ENCODE results near the gene PIGR.

Gene PIGR

DNA sequence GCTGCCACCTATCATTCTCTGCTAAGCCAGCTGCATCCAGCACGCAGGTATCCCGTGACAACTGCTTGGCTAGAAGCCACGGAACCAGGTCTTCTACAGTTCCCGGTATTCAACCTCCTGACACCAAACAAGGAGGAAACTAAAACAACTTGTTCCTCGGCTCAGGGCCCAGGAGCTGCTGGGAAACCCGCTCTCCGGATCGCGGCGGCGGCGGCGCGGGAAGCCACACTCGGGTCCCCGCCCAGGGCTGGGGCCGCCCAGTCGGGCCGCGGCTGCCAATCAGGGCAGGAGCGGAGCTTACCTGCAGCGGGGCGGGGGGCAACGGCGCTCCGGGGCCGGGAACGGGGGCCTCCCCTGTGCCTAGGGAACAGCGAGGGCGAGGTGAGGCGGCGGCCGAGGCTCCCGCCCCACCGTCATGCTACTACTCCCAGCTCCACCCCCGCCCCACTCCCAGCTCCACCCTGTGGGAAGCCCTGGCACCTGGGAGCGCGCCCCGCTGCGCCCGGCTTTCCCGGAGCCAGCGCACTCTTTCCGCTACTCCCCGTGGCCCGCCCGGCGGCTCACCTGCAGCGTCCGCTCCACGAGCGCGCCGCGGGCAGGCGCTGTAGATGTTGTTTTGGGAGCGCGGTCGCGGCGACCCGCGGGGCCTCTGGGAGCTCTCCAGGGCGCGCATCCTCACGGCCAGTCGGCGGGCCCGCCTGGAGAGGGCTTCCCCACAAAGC, 36.9 kb downstream of the PIGR start:
- peak; percentile 30 for DNase-seq (ENCODE audit: low read depth)

DNA sequence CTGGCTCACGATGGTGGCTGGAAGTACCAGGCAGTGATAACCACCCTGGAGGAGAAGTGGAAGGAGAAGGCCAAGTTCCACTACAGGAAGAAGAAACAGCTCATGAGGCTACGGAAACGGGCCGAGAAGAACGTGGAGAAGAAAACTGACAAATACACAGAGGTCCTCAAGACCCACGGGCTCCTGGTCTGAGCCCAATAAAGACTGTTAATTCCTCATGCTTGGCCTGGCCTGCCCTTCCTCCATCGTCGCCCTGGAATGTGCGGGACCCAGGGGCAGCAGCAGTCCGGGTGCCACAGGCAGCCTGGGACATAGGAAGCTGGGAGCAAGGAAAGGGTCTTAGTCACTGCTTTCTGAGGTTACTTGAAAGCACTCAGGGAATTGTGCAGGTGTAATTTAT, 38.2 kb downstream of the PIGR start:
- no peak for DNase-seq (ENCODE audit: low read depth)

DNA sequence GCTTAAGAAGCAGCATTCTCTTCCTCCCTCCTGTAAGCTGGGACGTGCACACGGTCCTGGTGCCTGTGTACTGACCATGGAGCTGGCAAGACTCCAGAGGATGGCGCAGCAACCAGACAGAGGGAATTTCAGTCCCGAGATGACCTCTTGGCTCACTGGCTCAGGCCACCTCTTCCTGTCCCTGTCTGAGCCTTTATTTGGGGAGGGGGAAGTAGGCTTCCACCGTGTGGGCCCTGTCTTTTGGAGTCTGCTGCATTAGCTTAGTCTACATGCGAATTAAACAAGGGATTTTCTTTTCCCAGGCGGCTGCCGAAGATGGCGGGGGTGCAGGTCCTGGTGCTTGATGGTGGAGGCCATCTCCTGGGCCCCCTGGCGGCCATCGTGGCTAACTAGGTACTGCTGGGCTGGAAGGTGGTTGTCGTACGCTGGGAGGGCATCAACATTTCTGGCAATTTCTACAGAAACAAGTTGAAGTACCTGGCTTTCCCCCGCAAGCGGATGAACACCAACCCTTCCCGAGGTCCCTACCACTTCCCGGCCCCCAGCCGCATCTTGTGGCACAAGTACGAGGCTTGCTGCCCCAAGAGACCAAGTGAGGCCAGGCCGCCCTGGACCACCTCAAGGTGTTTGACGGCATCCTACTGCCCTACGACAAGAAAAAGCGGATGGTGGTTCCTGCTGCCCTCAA, 38.8 kb downstream of the PIGR start:
- no peak for DNase-seq (ENCODE audit: low read depth)

DNA sequence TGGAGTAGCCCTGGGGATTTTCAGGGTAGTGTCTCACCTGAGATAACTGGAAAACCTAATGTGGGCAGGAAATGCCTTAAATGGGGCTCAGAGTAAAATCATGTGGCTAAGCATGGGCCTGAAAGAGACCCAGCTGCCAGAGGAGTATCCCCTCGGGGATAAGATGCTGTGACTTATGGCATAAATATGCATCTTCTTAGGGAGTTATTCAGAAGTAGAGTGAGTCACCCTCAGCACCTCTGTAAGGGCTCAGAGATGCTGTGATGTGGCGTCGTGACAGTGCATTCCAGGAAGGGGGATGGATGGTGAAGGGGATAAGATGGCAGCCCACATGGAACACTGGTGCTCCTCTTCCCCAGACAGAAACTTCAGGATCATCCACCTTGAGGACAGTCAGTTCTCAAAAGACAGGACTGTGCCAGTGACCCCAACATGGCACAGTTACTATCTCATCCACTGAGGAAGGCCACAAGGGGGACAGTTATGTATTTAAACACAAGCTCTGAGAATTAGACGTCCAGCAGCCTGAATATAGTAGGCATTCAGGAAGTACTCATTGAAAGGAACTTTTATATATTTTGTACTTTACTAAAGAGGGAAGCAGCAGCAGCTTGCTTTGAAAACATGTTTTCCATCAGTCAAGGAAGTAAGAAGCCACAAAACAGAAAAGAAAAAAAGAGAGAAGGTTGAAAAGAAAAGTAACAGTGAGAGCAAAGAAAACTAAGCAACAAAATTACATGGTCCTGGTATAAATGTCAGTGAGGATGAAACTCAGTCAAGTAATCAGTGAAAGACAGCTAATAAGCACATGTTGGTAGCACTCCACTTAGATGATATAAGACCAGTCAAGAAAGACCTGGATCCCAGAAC, 40.7 kb downstream of the PIGR start:
- no peak for DNase-seq (ENCODE audit: low read depth)

DNA sequence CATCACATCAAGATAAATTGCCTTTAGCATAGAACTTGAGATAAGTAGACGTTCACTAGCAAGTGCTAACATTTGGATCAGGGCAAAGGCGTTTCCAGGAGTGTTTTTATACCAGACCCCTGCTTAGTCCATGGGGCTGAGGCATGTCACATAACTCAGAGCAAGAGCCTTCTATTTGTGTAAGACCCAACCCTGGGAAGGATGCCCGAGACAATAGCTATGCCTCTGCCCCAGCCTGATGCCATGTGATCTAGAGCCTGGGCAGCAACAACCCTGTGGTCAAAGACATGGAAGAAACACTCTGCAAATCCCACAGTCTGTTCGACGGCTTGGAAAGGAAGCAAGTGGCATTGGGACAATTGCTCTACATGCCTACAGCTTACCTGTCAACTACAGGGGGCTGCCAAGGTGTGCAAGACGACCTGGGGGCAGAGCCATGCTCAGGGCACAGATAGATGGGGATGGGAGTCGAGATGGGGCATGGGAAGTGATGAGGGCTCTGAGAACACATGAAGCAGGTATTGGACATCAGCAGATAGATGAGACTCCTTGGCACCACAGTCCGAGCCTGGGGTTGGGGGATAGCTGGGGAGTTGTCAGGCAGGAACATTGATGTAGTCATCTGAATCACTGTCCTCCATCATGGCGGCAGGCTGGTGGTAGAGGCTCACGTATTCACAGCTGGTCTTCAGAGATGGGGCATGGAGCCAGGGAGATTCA, 41.7 kb downstream of the PIGR start:
- DNase-seq (ENCODE audit: low read depth): no peak

DNA sequence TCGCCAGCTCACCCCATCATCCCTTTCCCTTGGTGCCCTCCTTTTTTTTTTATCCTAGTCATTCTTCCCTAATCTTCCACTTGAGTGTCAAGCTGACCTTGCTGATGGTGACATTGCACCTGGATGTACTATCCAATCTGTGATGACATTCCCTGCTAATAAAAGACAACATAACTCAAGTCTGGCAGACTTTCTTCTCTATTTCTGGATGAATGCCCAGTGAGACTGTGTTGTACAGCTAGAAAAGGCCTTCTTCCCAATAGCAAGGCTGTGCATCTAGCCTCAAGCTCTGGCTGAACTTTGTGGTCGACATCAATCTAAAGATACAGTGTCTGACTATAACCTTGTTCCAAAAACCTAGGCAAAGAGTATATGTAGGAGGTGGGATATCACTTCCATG, 42.6 kb downstream of the PIGR start:
- DNase-seq (ENCODE audit: low read depth): no peak

DNA sequence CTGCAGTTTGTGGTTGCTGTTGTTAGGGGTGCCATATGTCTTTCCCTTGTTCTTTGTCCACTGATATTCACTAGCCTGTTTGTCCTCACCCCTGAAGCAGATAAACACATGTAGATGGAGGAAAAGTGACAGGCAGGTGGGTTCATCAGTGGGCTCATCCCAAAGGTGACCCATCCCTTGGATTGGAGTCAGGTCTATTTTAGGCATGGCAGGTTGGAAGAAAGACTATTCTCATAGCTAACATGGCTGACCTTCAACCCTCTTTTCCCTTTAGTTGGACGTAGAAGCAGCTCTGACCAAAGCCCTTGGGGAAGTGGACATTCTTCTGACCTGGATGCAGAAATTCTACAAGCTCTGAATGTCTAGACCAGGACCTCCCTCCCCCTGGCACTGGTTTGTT, 43.6 kb downstream of the PIGR start:
- no peak for DNase-seq (ENCODE audit: low read depth)

DNA sequence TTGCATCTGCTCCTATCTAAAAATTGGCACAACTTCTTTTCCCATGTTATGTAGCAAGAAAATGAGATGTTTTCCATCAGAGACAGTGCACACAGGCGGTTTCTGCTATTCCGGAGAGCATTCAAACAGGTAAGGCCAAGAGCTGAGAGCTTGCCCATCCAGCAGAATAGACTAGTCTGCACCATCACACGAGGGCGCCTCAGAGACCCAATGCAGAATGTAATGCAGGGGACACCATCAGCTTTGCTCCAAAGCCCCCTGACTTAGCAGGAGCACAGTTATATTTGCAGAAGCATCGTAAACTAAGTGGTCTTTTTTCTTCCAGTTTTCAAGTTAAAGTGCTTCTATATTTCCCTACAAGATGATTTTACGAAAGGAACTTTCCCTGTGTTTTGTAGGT, 44.3 kb downstream of the PIGR start:
- DNase-seq (ENCODE audit: low read depth): no peak

DNA sequence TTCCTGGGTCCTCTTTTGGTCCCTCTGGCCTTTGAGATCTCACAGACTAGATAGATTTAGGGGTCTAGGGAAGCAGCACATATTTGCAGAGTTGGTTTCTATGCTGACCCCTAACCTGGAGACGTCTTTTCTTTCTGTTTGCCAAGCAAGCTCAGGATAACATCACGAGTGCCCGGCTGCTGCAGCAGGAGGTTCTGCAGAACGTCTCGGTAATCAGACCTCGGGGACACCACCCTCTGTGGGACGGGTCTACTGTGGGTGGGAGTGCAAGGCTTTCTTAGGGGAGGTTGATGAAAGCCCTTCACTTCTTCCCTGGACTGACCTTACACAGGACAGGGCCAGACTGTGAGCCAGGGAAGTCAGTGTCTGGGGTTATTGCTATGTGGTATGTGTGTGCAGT, 46.1 kb downstream of the PIGR start:
- no peak for DNase-seq (ENCODE audit: low read depth)

DNA sequence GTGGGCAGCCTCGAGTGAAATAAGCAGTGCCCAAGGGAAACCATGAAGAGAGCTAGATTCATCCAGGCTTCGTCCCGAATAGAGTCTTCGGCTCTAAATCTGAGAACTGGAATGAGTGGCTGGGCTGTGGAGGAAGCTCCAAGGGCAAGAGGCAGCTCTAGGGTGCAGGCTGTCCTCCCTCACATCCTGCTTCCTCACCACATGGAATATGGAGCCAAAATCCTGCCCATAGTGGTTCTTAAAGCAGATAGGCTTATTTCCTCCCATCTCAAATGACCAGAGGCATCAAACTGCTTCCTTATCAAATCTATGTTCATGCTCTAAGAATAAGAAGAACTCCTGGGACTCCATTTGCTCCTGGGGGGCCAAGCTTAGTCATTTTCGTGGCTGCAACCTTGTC, 46.5 kb downstream of the PIGR start:
- DNase-seq (ENCODE audit: low read depth): no peak

DNA sequence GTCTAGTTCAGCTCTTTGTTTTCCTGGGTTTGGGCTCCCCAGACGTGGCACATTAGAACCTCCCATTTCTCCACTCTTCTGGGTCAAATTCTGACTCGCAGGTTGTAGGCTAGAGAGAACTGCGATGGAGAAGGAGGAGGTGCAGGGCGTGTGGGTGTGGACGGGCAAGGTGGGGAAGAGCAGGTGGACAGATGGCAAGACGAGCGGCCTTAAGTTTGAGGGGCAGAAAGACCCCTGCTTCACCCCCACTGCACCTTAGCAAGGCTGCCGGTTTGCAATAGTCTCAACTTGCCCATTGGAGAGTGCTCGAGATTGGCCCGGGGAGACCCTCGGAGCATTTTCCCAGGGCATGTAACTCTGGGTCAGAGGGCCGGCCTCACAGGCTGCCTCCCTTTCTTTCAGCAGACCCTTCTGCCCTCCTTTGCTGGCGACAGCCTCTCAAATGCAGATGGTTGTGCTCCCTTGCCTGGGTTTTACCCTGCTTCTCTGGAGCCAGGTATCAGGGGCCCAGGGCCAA, 47.3 kb downstream of the PIGR start:
- DNase-seq (ENCODE audit: low read depth): no peak

DNA sequence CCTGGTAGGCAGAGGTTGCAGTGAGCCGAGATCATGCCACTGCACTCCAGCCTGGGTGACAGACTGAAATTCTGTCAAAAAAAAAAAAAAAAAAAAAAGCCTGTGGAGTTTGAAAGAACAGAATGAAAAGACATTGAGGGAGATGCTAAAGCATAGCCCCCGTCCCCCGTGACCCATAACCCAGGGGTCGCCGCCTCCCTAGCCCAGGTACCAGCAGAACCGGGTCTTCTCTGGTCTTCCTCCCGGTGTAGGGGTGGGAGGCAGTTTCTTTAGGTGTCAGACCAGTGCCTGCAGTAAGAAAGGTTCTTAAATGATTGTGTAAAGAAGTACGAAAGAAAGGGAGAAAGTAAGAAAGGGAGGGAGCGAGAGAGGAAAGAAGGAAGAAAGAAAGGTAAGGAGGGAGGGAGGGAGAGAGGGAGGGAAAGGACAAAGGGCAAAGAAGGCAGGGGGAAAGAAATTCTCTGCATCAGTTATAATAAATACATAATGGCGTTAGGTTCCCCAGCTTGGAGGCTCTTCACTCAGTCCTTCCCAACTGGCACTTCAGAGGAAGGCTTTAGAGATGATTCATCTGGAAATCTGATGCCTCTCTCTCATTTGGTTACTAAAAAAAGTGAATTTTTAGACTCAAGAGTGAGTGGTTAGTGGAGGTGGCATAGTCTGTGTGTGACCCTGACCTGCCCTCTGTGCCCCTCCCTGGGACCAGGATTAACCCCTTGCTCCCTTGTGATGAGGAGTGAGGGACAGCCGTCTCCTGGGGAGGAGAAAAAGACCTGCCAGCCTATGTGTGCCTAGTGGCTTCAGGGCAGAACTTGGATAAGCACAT, 48.0 kb downstream of the PIGR start:
- no peak for DNase-seq (ENCODE audit: low read depth)

DNA sequence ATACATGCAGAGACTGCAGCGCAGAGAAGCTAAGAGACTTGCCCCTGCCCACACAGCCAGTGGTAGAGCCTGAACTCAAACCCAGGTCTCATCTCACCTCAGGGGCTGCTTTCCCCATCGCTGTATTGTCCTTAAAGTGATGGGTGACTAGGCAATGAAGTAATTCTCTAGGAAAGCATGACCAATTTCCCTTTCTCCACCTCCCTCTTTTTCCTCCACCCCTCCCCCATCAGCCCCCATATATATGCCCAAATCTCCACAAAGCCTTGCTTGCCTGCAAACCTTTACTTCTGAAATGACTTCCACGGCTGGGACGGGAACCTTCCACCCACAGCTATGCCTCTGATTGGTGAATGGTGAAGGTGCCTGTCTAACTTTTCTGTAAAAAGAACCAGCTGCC, 49.1 kb downstream of the PIGR start, which contains the start of gene IL24:
IL24 (plus strand) TSS at position 269 of the 400 bp plus-strand sequence. CDS start 390 bp downstream, outside the sequence.
- DNase-seq (ENCODE audit: low read depth): no peak

DNA sequence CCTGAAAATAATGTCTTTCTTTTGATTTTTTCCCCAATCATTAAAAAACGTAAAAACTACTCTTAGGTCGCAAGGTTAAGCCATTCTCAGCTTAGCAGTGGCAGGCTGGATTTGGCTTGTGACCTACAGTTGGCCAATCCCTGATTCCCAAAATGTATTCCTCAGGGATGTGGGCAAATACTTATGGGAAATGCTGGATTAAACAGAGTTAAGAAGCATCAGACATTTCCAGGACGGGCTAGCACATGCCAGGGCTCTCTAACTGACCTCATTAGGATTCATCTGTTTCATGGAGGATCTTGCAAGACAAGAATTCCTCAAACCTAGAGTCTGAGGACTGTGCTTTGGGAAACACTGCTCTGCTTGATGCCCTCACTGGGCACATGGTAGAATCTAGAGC, 50.0 kb downstream of the PIGR start:
- no peak for DNase-seq (ENCODE audit: low read depth)

DNA sequence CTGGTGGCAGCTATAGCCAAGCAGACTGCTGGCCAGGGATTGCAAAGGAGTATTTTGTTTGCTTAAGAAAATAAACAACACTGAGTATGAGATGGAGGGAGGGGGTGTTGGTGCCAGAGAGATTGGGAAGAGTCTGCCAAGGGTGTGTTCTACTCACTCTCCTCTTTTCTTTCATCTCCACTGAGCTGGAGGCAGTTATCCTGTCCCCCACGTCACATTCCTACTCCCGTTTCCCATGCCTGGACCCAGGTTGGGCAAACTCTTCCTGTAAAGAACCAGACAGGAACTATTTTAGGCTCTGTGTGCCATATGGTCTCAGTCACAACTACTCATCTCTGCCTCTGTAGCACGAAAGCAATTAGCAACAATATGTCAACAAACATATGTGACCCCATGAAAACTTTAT, 50.4 kb downstream of the PIGR start:
- DNase-seq (ENCODE audit: low read depth): no peak

DNA sequence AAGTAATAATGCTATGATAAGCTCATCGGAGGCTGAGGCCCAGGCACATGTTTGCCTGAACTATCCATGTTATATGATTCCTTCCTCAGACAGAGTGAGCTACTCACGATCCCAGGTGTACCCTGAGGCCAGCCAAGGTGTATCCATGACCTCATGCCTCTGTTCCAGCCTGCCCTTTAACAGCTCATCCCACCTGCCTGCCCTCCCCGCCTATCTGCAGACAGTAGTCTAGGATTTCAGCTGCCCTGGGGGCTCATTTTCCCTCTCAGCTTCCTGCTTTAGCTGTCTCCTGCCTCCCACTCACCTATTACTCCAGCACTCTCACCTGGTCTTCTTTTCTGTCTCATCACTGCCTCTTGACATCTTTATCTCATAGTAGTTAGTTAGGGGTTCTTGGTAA, 50.9 kb downstream of the PIGR start:
- no peak for DNase-seq (ENCODE audit: low read depth)

DNA sequence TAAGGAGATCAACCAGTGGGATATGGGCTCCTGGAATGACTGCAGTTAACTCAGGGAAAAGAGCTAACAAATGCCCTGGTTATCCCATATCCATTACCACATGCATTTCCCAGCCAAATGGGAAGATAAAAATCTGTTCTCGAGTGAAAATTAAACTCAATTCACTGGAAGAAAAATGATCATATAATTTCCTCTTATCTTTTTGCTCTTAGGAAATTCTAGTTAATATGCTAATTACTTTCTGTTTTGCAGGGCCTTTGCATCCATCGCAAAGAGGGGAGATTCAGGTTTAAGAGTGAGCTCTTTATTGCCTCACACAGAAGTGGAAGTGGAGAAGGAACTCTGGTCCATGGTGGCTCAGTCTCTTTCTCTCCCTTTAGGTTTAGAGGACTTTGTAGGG, 52.9 kb downstream of the PIGR start:
- no peak for DNase-seq (ENCODE audit: low read depth)

DNA sequence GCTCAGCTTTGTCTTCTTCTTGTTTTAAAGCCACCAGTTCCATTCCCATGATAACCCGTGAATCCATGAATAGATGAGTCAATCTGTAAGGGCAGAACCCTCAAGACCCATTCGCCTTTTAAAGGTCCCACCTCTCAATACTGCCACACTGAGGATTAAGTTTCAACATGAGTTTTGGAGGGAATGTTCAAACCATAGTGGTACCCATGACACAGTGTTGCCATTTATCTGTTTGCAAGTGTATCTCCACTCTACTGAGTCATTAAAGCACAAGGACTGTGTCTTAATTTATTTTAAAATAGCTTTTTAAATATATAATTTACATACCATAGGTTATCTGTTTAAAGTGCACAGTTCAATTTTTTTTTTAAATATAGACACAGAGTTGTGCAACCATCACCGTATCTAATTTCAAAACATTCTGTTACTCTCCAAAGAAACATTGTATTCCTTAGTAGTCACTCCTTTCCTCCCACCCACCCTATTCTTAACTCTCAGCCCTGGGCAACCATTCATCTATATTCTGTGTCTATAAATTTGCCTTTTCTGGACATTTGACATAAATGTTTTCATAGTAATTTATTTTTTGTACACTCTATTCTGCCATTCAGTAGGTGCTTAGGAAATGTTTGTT, 53.8 kb downstream of the PIGR start:
- no peak for DNase-seq (ENCODE audit: low read depth)

DNA sequence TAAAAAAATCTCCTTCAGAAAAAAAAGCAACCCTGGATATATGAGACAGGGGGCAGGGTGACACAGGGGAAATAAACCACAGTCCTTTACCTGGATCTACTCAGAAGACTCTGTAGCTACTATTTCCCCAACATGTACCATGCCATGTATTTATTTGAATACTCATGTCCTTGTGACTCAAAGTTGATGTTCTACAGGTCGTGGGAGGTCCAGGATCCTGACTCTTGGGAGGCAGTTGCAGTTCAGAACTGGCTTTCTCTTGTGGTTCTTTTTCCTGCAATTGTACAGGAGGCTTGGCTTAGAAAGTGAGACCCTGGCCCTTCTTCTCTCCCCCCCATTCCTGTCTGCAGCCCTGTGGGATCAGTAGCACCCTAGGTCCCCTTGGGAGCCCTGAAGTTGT, 54.9 kb downstream of the PIGR start:
- no peak for DNase-seq (ENCODE audit: low read depth)

Data from T-helper 22 cell (primary cell).